Ramos (cell line): ENCODE results near the gene SHF.

Experiments used
- in situ Hi-C: fragments of 300-500 bp; cut with MboI; formaldehyde crosslinking; loops from one replicate; pipeline ENCODE4 v1.14.3; 2022; ENCODE audit warnings: low sequenced_read_pairs; ENCODE audit not compliant: unreplicated experiment

Gene SHF

GRCh38 chr15:45132844-45133560, 54.8 kb downstream of the SHF start:
- in situ Hi-C loops: no loop called here

DNA sequence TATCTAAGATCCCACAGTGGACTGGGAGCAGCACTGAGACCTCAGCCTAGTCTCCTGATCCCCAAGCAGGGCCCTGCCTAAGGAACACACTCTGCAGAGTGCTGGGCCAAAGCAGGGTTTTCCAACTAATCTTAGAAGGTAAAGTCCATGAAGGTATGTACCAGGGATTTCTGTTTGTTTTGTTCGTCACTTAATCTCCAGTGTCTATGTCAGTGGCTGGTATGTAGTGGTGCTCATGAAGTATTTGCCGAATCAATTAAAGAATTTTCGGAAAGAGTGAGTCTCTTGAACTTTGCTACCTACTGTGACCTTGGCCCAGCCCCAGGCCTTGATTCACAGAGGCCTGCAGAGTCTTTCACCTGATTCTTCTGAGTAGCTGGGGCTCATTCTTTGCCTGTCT, 56.3 kb downstream of the SHF start:
- in situ Hi-C loops: no loop called here

DNA sequence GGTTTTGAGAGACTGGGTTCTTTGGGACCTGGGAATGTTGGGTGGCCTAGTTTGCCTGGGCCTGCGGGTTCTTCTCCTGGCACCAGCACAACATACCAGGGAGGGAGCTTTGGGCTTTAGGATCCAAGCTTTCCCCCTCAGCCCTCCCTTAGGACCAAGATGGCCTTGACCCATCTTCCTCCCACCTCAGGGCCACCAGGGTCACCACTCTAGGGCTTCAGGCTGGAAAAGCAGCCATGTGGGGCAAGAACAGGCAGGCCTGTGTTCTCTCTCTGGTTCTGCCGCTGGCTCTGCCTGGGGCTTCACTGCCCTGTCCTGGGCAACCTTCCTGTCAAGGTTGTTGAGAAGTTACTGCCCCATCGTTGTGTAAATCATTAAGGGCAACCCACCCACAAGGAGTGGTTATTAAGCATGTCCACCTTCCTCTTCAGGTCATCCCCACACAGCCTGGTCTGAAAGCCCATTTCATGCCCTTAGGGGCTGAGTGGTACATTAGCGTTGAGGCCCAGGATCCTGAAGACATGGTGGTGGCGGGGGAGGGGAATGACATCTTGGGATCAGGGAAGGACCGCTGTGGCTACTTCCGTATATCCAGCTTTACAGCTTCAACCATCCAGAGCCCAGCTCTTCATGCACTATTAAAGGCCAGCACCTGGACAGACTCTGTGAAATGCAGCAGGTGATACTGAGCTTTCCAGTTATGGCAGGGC, 57.3 kb downstream of the SHF start:
- in situ Hi-C loops: no loop called here

- in situ Hi-C loops: no loop called here
Observed at GRCh38 chr15:45129651-45130129, 58.1 kb downstream of the SHF start, which contains the start of the genes DUOX1 and DUOXA1. DUOX1 (plus strand) TSS chr15:45129994; CDS start chr15:45131967, 1,973 bp downstream. DUOXA1 (minus strand) TSS chr15:45129879; CDS start chr15:45123014, 6,865 bp downstream.

- in situ Hi-C loops: no loop called here
Observed at GRCh38 chr15:45128971-45129639, 58.7 kb downstream of the SHF start.

DNA sequence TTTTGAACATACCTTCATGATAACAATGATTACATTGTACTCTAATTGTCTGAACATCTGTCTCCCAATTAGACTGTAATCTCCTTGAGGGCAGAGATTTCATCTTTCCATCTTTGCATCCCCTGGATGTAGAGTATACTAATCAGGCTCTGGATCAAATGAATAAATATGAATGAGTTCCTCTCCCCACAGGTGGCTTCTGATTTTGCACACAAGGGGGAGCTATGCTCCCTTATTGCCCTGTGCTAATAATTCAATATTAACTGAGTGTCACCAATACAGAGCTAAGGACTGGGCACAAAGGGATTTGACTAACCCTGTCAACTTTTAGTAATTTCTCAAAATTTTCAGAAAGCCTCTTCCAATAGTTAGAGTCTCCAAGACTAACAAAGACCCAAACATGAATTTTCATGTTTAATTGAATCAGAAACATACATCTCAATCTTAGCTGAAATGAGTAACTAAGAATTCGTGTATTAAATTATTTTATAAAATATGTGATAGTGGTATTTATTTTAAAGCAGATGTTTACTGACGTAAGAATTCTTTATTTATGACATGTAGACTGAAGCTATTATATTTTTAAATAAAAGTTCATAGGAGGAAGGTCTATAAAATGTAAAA, 61.1 kb downstream of the SHF start:
- in situ Hi-C loops: no loop called here

- in situ Hi-C loops: no loop called here
Observed at GRCh38 chr15:45123397-45123796, 64.4 kb downstream of the SHF start.

DNA sequence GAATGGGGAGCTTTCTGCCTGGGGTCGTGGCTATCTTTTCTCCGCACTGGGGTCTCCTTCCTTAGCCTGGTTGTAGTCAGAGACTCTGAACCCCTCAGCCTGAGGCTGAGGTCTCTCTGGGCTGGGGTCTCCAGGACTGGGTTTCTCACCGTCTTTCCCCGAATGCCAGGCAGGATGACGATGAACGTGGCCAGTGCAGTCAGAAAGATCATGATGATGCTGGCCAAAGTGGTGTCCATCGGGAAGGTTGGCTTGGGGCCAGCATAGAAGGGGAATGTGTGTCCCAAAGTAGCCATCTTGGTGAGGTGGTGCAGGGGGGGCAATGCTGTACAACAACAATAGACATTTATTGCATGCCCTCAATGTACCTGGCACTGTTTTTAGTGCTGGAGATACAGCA, 65.0 kb downstream of the SHF start:
- in situ Hi-C loops: no loop called here

DNA sequence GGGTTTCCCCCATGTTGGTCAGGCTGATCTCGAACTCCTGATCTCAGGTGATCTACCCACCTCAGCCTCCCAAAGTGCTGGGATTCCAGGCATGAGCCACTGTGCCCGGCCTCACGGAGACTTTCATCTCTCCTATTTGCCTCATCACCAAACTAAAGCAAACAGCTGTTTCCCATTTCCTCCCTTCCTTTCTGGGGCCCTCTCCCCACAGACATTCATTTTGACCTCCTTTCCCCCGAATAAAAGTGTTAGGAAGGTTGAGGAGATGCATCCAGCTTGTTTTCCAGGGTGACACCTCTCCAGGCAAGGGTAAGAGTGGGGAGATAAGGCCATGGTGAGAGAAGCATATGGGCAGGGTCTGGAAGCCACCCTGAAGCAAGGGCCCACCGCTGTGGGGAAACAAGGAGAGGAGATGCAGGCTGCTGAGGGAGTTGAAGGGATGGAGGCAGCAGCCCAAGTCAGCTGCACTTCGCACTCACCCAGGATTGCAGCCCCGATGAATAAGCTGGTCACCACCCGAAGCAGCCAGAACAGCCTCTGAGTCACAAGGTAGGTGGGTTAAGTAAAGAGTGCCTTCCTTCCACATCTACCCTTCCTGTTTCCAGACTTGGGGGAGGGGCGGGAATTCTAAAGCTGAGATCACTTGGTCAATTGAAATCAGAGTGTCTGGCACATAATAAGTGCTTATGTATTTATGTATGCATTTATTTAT, 65.9 kb downstream of the SHF start:
- in situ Hi-C loops: no loop called here

DNA sequence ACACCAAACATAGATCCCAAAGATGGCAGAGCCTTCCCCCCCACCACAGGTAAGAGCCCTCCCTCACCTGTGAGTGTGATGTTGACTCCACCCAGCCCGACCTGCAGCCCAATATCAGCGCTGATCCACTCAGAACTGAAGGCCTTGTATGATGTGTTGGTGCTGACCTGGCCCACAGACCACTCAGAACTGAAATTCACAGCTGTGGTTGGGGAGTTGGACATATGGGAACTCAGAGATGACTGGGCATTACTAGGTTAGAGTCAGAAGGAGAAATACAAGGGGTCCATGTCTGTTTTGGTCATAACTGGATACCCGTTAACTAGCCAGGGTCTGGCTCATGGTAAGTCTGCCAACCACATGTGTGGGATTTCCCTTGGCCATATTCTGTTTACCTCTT, 66.7 kb downstream of the SHF start:
- in situ Hi-C loops: no loop called here

- in situ Hi-C loops: no loop called here
Observed at GRCh38 chr15:45120081-45120972, 67.4 kb downstream of the SHF start.

- in situ Hi-C loops: no loop called here
Observed at GRCh38 chr15:45118996-45119395, 68.8 kb downstream of the SHF start.

GRCh38 chr15:45118131-45118588, 69.6 kb downstream of the SHF start:
- in situ Hi-C loops: no loop called here

GRCh38 chr15:45117308-45118130, 70.2 kb downstream of the SHF start:
- in situ Hi-C loops: no loop called here
